ENCODE data around the gene ROS1. TPM values are rescaled to one million over a fixed set of nuclear protein-coding genes. Genes with fewer than 3 reads are reported as not detected.

ROS1 gene
- total RNA-seq, 1 donor from 2014 or later = not detected

- Histone ChIP-seq H3K27ac (no peak overlapping the region), H3K36me3 (no peaks in the 10 kb centered on the region), H3K4me1 (no peaks in the 10 kb centered on the region), H3K4me3 (no peak overlapping the region), H3K27me3 (no peaks in the 10 kb centered on the region), H3K9me3 (no peaks in the 10 kb centered on the region)
- intact Hi-C loops (cut with DNase I) = no loop called here
- DNase-seq (ENCODE audit: extremely low spot score in 2 of 2) = no peak
- no peak for TF ChIP-seq POLR2AphosphoS5 (IDR thresholded peaks at IDR 0.05; ENCODE audit: insufficient read depth in 1 of 2, low read depth in 1 of 2)
Measured at GRCh38 chr6:117456998-117457397, 31.3 kb upstream of the ROS1 start.

DNA sequence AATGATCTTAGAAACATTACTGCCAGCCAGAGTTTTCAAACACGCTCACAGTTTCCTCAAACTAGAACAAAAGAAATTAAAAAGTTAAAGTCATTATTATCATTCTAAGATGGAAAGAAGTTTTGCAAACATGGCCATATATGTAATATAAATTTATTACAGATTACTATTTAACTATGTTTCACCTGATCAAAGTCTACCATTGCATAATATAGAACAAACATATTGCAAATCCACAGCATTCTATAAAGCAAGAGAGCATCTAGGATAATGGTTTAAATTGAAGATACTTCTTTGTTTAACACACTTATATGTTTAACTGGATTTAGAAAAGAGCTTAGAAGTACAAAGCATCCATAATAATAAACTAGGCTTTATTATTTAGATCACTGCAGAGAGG lies 30.5 kb upstream of the ROS1 start:
- Histone ChIP-seq H3K27me3 (no peaks in the 10 kb centered on the region), H3K27ac (no peak overlapping the region), H3K36me3 (no peaks in the 10 kb centered on the region), H3K4me3 (no peak overlapping the region), H3K4me1 (no peaks in the 10 kb centered on the region), H3K9me3 (no peaks in the 10 kb centered on the region)
- TF ChIP-seq POLR2AphosphoS5 (IDR thresholded peaks at IDR 0.05; ENCODE audit: insufficient read depth in 1 of 2, low read depth in 1 of 2) = no peak
- TF ChIP-seq CTCF (IDR thresholded peaks at IDR 0.05) = no peak
- intact Hi-C loops (cut with DNase I) = no loop called here
- DNase-seq (ENCODE audit: extremely low spot score in 2 of 2) = no peak

- no peak overlapping the region for H3K27ac ChIP-seq
- TF ChIP-seq CTCF (IDR thresholded peaks at IDR 0.05) = no peak
- TF ChIP-seq POLR2AphosphoS5 (IDR thresholded peaks at IDR 0.05; ENCODE audit: insufficient read depth in 1 of 2, low read depth in 1 of 2) = no peak
- no peak for TF ChIP-seq POLR2A (IDR thresholded peaks at IDR 0.05)
- H3K4me3 ChIP-seq = no peak overlapping the region
- no peaks in the 10 kb centered on the region for H3K36me3 ChIP-seq
- no peaks in the 10 kb centered on the region for H3K9me3 ChIP-seq
- intact Hi-C loops (cut with DNase I) = no loop called here
- no peak for DNase-seq (ENCODE audit: extremely low spot score in 2 of 2)
- peaks cover 8% of the 10 kb centered on the region for H3K4me1 ChIP-seq
- H3K27me3 ChIP-seq = no peaks in the 10 kb centered on the region
Measured at GRCh38 chr6:117451671-117452070, 25.9 kb upstream of the ROS1 start.

GRCh38 chr6:117449549-117450439 lies 24.1 kb upstream of the ROS1 start:
- TF ChIP-seq POLR2AphosphoS5 (IDR thresholded peaks at IDR 0.05; ENCODE audit: insufficient read depth in 1 of 2, low read depth in 1 of 2) (no peak), POLR2A (IDR thresholded peaks at IDR 0.05) (no peak), CTCF (IDR thresholded peaks at IDR 0.05) (peak; percentile 34 to 76 (median 69))
- no peak for DNase-seq (ENCODE audit: extremely low spot score in 2 of 2)
- no peaks in the 10 kb centered on the region for H3K27me3 ChIP-seq
- no peaks in the 10 kb centered on the region for H3K36me3 ChIP-seq
- peak overlapping the region; percentile 57 for H3K27ac ChIP-seq
- H3K4me3 ChIP-seq = no peak overlapping the region
- peaks cover 8% of the 10 kb centered on the region for H3K4me1 ChIP-seq
- H3K9me3 ChIP-seq = no peaks in the 10 kb centered on the region
- intact Hi-C loops (cut with DNase I) = loop anchor here (1.0 kb wide), 1 partner anchor 104 kb away; no protein-coding TSS in a partner anchor

DNA sequence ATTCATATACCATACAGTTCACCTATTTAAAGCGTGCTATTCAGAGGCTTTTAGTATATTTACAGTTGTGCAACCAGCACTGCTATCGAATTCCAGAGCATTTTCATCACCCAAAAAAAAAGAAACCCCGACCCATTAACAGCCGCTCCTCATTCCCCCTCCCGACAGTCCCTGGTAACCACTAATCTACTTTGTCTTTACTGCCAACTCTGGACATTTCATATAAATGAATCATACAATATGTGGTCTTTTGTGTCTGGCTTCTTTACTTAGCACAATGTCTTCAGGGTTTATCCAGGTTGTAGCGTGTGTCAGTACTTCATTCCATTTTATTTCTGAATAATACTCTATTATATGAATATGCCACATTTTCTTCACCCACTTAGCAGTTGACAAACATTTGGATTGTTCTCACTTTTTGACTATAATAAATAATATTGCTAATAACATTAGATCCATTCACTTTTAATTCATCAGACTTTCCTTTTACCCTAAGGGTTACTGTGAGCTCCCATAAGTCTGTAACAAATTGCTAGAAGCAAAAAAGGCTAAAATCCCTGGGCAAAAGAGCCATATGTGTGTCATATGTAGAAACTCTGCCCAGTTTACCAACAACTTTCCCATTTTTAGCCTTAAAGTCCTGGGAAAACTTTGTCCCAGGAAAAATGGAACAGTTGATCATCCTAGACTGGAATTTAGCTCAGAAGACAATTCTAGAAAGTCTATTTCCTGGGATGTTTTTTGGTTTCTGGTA lies 23.2 kb upstream of the ROS1 start:
- Histone ChIP-seq H3K36me3 (no peaks in the 10 kb centered on the region), H3K4me3 (no peak overlapping the region), H3K27ac (peak overlapping the region; percentile 57), H3K4me1 (peaks cover 8% of the 10 kb centered on the region), H3K27me3 (no peaks in the 10 kb centered on the region), H3K9me3 (no peaks in the 10 kb centered on the region)
- TF ChIP-seq CTCF (IDR thresholded peaks at IDR 0.05) (no peak), POLR2A (IDR thresholded peaks at IDR 0.05) (no peak), POLR2AphosphoS5 (IDR thresholded peaks at IDR 0.05; ENCODE audit: insufficient read depth in 1 of 2, low read depth in 1 of 2) (no peak)
- DNase-seq (ENCODE audit: extremely low spot score in 2 of 2) = no peak
- intact Hi-C loops (cut with DNase I) = no loop called here

Measured in vagina (tissue), 2 donors.